MCF 10A (cell line): ENCODE results near the gene ARHGEF19. TPM values are rescaled to one million over a fixed set of nuclear protein-coding genes. Genes with fewer than 3 reads are reported as not detected.

Experiments
- BruUV-seq: library from RNA; stranded (reverse); fragments of 400-500 nt; replicated peaks from 2 replicates; lab custom pipeline; 2021; lab: Mats Ljungman, UMichigan
- CTCF ChIA-PET: fragments of 300-600 bp; sonication (Branson Sonifier 250); formaldehyde crosslinking; extraction: SDS; loops from one replicate; lab custom pipeline; 2021; ENCODE audit warnings: antibody characterized with exemption, inconsistent platforms; lab: Yijun Ruan, JAX
- POLR2A ChIA-PET: fragments of 300-600, 350-650 bp; sonication (Branson Sonifier 250); formaldehyde crosslinking; extraction: SDS; loops from one replicate; lab custom pipeline; 2020; ENCODE audit warnings: antibody characterized with exemption, inconsistent platforms; lab: Yijun Ruan, JAX
- DNase-seq: peaks from one replicate; pipeline ENCODE4 v3.0.0-alpha.2; 2018; ENCODE audit not compliant: unreplicated experiment
- H3K27ac Mint-ChIP-seq: one replicate; pipeline ENCODE4 v1.8.0; 2022; ENCODE audit warnings: mild to moderate bottlenecking, low read depth, mixed read lengths; ENCODE audit not compliant: unreplicated experiment
- H3K27me3 Mint-ChIP-seq: one replicate; pipeline ENCODE4 v1.8.0; 2022; ENCODE audit warnings: mixed read lengths; ENCODE audit not compliant: insufficient read depth, unreplicated experiment
- H3K36me3 Mint-ChIP-seq: one replicate; pipeline ENCODE4 v1.8.0; 2022; ENCODE audit warnings: mild to moderate bottlenecking, moderate library complexity, mixed read lengths; ENCODE audit not compliant: insufficient read depth, unreplicated experiment
- H3K4me1 Mint-ChIP-seq: one replicate; pipeline ENCODE4 v1.8.0; 2022; ENCODE audit warnings: mixed read lengths; ENCODE audit not compliant: insufficient read depth, unreplicated experiment
- H3K4me3 Mint-ChIP-seq: one replicate; pipeline ENCODE4 v1.8.0; 2022; ENCODE audit warnings: mild to moderate bottlenecking, moderate library complexity, mixed read lengths; ENCODE audit not compliant: unreplicated experiment
- H3K9me3 Mint-ChIP-seq: one replicate; pipeline ENCODE4 v1.8.0; 2022; ENCODE audit warnings: mixed read lengths; ENCODE audit not compliant: unreplicated experiment
- intact Hi-C: fragments of 100-400 bp; cut with micrococcal nuclease; formaldehyde crosslinking; loops from 2 replicates; pipeline ENCODE4 v1.14.1; 2022
- total RNA-seq: library from RNA; stranded (reverse); gene quantifications from 2 replicates; pipeline ENCODE4 v1.2.3, GENCODE V29; 2022
- TF ChIP-seq, protein P1 (sequence below): fragments of 200-600 bp; IDR thresholded peaks from one replicate; pipeline ENCODE4 v1.8.0; 2022; ENCODE audit warnings: antibody characterized with exemption, mild to moderate bottlenecking; ENCODE audit not compliant: unreplicated experiment

The ARHGEF19 gene
- total RNA-seq, 1 experiment from 2014 or later, result 1.9 TPM

DNA sequence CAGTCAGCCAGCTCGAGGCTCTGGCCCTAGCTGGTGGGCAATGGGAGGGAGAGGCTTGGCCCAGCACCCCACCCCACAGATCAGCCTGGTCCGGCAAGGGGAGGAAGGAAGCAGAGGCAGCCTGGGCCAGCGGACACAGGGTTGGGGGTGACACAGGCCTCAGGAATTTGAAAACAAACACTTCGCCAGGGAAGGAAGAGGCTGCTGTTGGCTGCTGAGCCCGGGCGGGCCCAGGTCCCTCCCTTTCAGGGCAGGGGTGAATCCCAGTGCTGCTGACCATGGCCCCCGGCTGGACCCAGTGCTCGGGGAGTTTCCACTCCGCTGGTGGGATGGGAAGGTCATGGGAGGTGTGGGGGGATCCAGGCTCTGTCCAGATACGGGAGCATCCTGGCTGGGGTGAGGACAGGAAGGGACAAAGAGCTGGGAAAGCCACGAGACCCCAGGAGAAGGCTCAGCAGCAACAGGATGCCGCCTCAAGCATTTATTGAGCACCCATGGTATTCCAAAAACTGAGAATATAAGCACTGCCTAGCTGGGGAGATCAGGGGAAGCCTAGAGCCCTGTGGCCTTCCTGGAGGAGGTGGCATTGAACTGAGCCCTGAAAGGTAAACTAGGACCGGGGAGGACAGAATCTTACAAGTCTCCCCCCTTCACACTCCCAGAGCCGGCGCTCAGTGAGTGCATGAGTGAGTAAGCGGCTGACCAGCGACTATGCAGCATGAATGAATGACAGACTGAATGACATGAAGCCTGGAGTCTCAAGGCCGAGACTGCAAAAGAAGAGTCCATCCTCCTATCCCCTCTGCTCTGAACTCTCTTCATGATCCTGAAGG lies 30.3 kb downstream of the ARHGEF19 start:
- no peaks in the 10 kb centered on the region for H3K27me3 Mint-ChIP-seq
- POLR2A ChIA-PET, result interaction anchor here (1.0 to 10.2 kb wide), 12 partner anchors 8 to 348 kb away, joined by 3 to 153 read pairs (median 13); partner anchors contain the start of gene EPHA2
- no peaks in the 10 kb centered on the region for H3K36me3 Mint-ChIP-seq
- no peaks in the 10 kb centered on the region for H3K9me3 Mint-ChIP-seq
- H3K4me1 Mint-ChIP-seq, result peaks cover 44% of the 10 kb centered on the region
- peak overlapping the region; percentile 69 for H3K4me3 Mint-ChIP-seq
- intact Hi-C loops, result loop anchor here (1.0 to 5.0 kb wide), 2 partner anchors 26 to 35 kb away; partner anchors contain the start of gene EPHA2
- TF ChIP-seq, protein P1, sequence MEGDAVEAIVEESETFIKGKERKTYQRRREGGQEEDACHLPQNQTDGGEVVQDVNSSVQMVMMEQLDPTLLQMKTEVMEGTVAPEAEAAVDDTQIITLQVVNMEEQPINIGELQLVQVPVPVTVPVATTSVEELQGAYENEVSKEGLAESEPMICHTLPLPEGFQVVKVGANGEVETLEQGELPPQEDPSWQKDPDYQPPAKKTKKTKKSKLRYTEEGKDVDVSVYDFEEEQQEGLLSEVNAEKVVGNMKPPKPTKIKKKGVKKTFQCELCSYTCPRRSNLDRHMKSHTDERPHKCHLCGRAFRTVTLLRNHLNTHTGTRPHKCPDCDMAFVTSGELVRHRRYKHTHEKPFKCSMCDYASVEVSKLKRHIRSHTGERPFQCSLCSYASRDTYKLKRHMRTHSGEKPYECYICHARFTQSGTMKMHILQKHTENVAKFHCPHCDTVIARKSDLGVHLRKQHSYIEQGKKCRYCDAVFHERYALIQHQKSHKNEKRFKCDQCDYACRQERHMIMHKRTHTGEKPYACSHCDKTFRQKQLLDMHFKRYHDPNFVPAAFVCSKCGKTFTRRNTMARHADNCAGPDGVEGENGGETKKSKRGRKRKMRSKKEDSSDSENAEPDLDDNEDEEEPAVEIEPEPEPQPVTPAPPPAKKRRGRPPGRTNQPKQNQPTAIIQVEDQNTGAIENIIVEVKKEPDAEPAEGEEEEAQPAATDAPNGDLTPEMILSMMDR, result no peak
- CTCF ChIA-PET, result interaction anchor here (1.2 to 14.5 kb wide), 6 partner anchors 18 to 175 kb away, joined by 3 to 373 read pairs (median 4); partner anchors contain the start of gene FAM131C
- peak overlapping the region; percentile 98 for H3K27ac Mint-ChIP-seq
- peak; percentile 91 for DNase-seq
- BruUV-seq, result TSS peak; percentile 54

DNA sequence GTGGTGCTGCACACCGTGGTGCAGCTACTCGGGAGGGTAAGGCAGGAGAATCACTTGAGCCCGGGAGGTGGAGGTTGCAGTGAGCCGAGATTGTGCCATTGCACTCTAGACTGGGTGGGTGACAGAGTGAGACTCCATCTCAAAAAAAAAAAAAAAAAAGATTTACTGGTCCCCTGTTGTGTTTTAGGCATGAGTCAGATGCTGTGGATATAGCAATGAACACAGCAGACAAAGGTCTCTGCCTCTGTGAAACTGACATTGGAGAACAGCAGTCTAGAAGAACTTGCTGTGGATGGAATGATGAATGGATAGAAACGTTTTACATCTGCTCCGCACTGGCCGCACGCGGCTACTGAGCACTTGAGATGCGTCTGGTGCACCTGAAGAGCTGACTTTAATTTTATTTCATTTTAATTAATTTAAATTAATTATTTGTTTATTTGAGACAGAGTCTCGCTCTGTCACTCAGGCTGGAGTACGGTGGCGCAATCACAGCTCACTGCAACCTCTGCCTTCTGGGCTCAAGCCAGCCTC lies 32.1 kb downstream of the ARHGEF19 start:
- Mint-ChIP-seq H3K27me3 (no peaks in the 10 kb centered on the region), H3K4me3 (no peak overlapping the region), H3K9me3 (no peaks in the 10 kb centered on the region), H3K4me1 (peaks cover 57% of the 10 kb centered on the region), H3K27ac (no peak overlapping the region), H3K36me3 (no peaks in the 10 kb centered on the region)
- TF ChIP-seq, protein P1, result no peak
- ChIA-PET POLR2A (interaction anchor here (0.6 to 10.2 kb wide), 8 partner anchors 25 to 206 kb away, joined by 3 to 153 read pairs (median 5); partner anchors contain the start of genes CPLANE2 and EPHA2), CTCF (interaction anchor here (1.2 to 14.5 kb wide), 3 partner anchors 25 to 173 kb away, joined by 3 to 373 read pairs (median 4); partner anchors contain the start of gene FAM131C)
- no peak for DNase-seq
- intact Hi-C loops, result loop anchor here (5.0 kb wide), 1 partner anchor 33 kb away; no protein-coding TSS in a partner anchor
- BruUV-seq, result no TSS peak

DNA sequence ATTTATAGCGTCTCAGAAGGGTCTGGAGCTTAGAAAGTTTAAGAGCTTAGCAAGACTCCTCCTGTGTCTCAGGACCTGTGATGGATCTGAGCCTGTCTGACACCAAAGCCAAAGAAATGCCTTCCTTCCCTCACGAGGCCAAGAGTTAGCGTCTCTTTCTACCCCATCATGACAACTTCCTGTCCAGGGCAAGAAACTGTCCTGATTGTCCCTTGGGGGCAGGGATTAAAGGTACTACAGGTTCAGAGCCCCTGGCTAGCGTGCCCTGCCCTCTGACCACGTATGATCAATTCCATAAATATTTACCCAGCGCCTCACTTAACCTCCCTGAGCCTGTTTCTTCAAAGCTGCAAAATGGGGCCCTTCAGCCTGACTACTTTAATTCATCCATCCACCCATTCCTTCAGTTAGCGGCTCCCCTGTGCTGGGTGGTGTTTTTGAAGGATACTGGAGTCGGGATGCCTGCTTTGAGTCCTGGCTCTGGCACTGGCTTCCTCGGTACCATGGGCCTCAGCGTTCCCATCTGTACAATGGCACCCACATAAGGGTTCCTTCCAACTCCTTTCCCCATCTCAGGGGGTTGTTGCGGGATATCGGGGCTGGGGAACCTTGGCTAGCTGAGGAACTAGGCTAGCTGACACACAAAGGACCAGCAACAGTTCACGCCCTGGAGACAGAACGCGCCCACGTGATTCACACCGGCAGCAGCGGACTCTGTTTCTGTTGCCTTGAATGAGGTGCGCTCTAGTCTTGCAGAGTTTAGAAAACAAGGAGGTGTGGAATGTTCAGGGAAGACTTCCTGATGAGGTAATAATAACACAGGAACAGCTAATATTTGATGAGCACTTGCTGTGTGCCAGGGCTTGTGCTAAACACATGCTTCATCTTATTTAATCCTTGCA lies 33.6 kb downstream of the ARHGEF19 start:
- CTCF ChIA-PET, result interaction anchor here (1.5 kb wide), 1 partner anchor 100 kb away, joined by 5 read pairs; no protein-coding TSS in a partner anchor
- POLR2A ChIA-PET, result interaction anchor here (0.5 to 7.3 kb wide), 8 partner anchors 10 to 203 kb away, joined by 3 to 153 read pairs (median 6); partner anchors contain the start of gene EPHA2
- Mint-ChIP-seq H3K4me1 (peaks cover 55% of the 10 kb centered on the region), H3K9me3 (no peaks in the 10 kb centered on the region), H3K27ac (peak overlapping the region; percentile 55), H3K36me3 (peaks cover 2% of the 10 kb centered on the region), H3K27me3 (no peaks in the 10 kb centered on the region), H3K4me3 (no peak overlapping the region)
- intact Hi-C loops, result no loop called here
- TF ChIP-seq, protein P1, result no peak
- peak; percentile 65 for DNase-seq
- no TSS peak for BruUV-seq
